ENCODE measurements around the gene STPG4.

DNA sequence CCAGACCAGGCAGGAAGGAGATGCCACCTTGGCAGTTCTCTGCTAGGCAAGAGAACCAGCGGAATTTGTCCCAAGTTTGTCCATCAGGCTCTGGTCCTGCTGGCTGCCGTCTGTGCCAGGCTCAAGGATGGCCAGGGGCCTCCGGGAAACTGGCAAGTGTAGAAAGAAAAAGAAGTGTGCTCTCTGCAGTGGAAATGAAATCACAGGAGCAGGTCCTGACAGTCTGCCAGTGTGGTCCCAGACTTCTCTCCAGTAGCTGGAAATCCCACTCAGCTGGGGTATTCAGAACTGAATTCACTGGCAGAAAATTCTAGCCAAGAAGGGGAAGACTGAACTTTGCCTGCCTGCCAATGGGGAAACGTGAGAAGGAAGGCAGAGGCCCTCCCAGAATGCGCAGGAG, 91.0 kb downstream of the STPG4 start:
- TF ChIP-seq, protein P1, sequence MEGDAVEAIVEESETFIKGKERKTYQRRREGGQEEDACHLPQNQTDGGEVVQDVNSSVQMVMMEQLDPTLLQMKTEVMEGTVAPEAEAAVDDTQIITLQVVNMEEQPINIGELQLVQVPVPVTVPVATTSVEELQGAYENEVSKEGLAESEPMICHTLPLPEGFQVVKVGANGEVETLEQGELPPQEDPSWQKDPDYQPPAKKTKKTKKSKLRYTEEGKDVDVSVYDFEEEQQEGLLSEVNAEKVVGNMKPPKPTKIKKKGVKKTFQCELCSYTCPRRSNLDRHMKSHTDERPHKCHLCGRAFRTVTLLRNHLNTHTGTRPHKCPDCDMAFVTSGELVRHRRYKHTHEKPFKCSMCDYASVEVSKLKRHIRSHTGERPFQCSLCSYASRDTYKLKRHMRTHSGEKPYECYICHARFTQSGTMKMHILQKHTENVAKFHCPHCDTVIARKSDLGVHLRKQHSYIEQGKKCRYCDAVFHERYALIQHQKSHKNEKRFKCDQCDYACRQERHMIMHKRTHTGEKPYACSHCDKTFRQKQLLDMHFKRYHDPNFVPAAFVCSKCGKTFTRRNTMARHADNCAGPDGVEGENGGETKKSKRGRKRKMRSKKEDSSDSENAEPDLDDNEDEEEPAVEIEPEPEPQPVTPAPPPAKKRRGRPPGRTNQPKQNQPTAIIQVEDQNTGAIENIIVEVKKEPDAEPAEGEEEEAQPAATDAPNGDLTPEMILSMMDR (IDR thresholded peaks at IDR 0.05 in 8 of 11, conservative IDR thresholded peaks at IDR 0.05 in 3 of 11): no peak
- TF ChIP-seq POLR2AphosphoS5 (IDR thresholded peaks at IDR 0.05): no peak
- TF ChIP-seq POLR2A (IDR thresholded peaks at IDR 0.05): no peak

Data from spleen (tissue), 7 donors.